Measurements from ENCODE around the gene MEIKIN. TPM values are rescaled to one million over a fixed set of nuclear protein-coding genes. Genes with fewer than 3 reads are reported as not detected.

MEIKIN gene
- total RNA-seq, 1 experiment from 2014 or later, result not detected

GRCh38 chr5:131977212-131977604 is 31.7 kb upstream of the MEIKIN start:
- Histone ChIP-seq H3K9ac (ENCODE audit: extremely low read depth, insufficient read length, low read length) (no peak overlapping the region), H3K9me3 (ENCODE audit: control insufficient read depth, low read depth, low read length) (no peaks in the 10 kb centered on the region), H2BK120ac (ENCODE audit: low read depth, low read length, poor library complexity, severe bottlenecking) (no peak overlapping the region), H2AFZ (ENCODE audit: low read length) (no peak overlapping the region), H3K27me3 (ENCODE audit: insufficient read depth, low read length) (no peaks in the 10 kb centered on the region), H3K23me2 (ENCODE audit: insufficient read length, low read depth, low read length, poor library complexity, severe bottlenecking) (no peaks in the 10 kb centered on the region), H4K8ac (replicated peaks; ENCODE audit: insufficient read length, low read depth, low read length) (no peak overlapping the region), H3K79me2 (ENCODE audit: insufficient read depth, low read length) (no peaks in the 10 kb centered on the region), H2BK5ac (ENCODE audit: insufficient read length, low read length) (no peak overlapping the region), H3K56ac (ENCODE audit: insufficient read length, low read depth, low read length) (no peak overlapping the region), H4K91ac (ENCODE audit: insufficient read length, low read depth, low read length) (no peak overlapping the region), H2BK12ac (ENCODE audit: insufficient read length, low read depth, low read length) (no peak overlapping the region), H2BK15ac (ENCODE audit: low read depth, low read length) (no peak overlapping the region), H3K14ac (ENCODE audit: insufficient read depth, low read length) (no peak overlapping the region; the same call in 1 of the 2 replicates), H3K79me1 (ENCODE audit: insufficient read depth, low read depth, low read length, poor library complexity, severe bottlenecking) (no peaks in the 10 kb centered on the region), H4K20me1 (ENCODE audit: control insufficient read depth, insufficient read depth, insufficient read length) (no peaks in the 10 kb centered on the region), H3K23ac (ENCODE audit: insufficient read length, low read depth, low read length) (no peak overlapping the region), H3K18ac (ENCODE audit: insufficient read length, low read depth, low read length) (no peak overlapping the region), H3K4ac (ENCODE audit: low read depth, low read length) (no peak overlapping the region), H2AK5ac (ENCODE audit: insufficient read length, low read length) (no peak overlapping the region), H3K4me2 (ENCODE audit: insufficient read depth, insufficient read length, low read length) (no peak overlapping the region), H3K4me1 (ENCODE audit: insufficient read depth, low read length) (no peaks in the 10 kb centered on the region; the same call in 1 of the 2 replicates), H2BK20ac (ENCODE audit: low read depth, low read length, poor library complexity, severe bottlenecking) (no peak overlapping the region), H4K5ac (ENCODE audit: insufficient read length, low read depth, low read length) (no peak overlapping the region), H3K27ac (ENCODE audit: insufficient read length, low read depth, low read length) (no peak overlapping the region), H3T11ph (ENCODE audit: low read length) (no peak overlapping the region)
- no peak for TF ChIP-seq CTCF (conservative IDR thresholded peaks at IDR 0.05)
- no peak for DNase-seq
- H3K4me1 Mint-ChIP-seq, result peaks cover 10 to 12% of the 10 kb centered on the region in 2 experiments
- no CpG with 5 or more reads among the region's 2 CpGs for WGBS (ENCODE audit: extremely low coverage, insufficient read length, low lambda C conversion rate)
- H3K27ac Mint-ChIP-seq, result no peak overlapping the region
- no peaks in the 10 kb centered on the region for H3K9me3 Mint-ChIP-seq
- no peak overlapping the region for H3K4me3 Mint-ChIP-seq
- no peaks in the 10 kb centered on the region for H3K27me3 Mint-ChIP-seq (ENCODE audit: low read depth)
- no peaks in the 10 kb centered on the region; a peak in 1 of 7 replicates for H3K36me3 Mint-ChIP-seq (ENCODE audit: insufficient read depth in 1 of 3, low read depth in 3 of 3)

Measured in H9 (cell line).